HepG2 (cell line): ENCODE data around the gene KDM2B. TPM values are rescaled to one million over a fixed set of nuclear protein-coding genes. Genes with fewer than 3 reads are reported as not detected.

Source experiments
- CTCF ChIP-seq: sonication (generic); formaldehyde crosslinking; IDR thresholded peaks from 2 replicates; pipeline ENCODE4 v1.5.0; 2020; ENCODE audit warnings: mild to moderate bottlenecking, missing genetic modification reagents, moderate library complexity
- DZIP1 ChIP-seq: sonication (generic); formaldehyde crosslinking; IDR thresholded peaks from 2 replicates; pipeline ENCODE4 v1.5.0; 2020; ENCODE audit warnings: mild to moderate bottlenecking, missing genetic modification reagents
- MIER3 ChIP-seq: IDR thresholded peaks from 2 replicates; pipeline ENCODE4 v1.6.1; 2016; ENCODE audit warnings: missing compliant biosample characterization, borderline replicate concordance
- MXD1 ChIP-seq: sonication (generic); formaldehyde crosslinking; IDR thresholded peaks from 2 replicates; pipeline ENCODE4 v1.4.0; 2020; ENCODE audit warnings: mild to moderate bottlenecking, missing genetic modification reagents
- NFATC3 ChIP-seq: sonication (generic); formaldehyde crosslinking; IDR thresholded peaks from 2 replicates; pipeline ENCODE4 v1.5.1; 2020; ENCODE audit warnings: mild to moderate bottlenecking, missing genetic modification reagents
- PHF8 ChIP-seq: sonication (generic); formaldehyde crosslinking; IDR thresholded peaks from 2 replicates; pipeline ENCODE4 v1.5.0; 2020; ENCODE audit warnings: missing genetic modification reagents
- SMC3 ChIP-seq: IDR thresholded peaks from 2 replicates; pipeline ENCODE4 v1.6.1; 2011; ENCODE audit warnings: low read length, improper control_type of control experiment
- ZNF3 ChIP-seq: IDR thresholded peaks from 2 replicates; pipeline ENCODE4 v1.7.0; 2017; ENCODE audit warnings: inconsistent platforms
- ZNF350 ChIP-seq: sonication (generic); formaldehyde crosslinking; IDR thresholded peaks from 2 replicates; pipeline ENCODE4 v1.4.0; 2020; ENCODE audit warnings: mild to moderate bottlenecking, low read depth, missing genetic modification reagents, borderline replicate concordance
- ZNF407 ChIP-seq: sonication (generic); formaldehyde crosslinking; IDR thresholded peaks from one replicate; pipeline ENCODE4 v1.5.1; 2020; ENCODE audit warnings: mild to moderate bottlenecking, missing genetic modification reagents; ENCODE audit errors: not compliant biosample characterization
- ZNF441 ChIP-seq: sonication (generic); formaldehyde crosslinking; IDR thresholded peaks from 2 replicates; pipeline ENCODE4 v1.7.0; 2021; ENCODE audit warnings: missing genetic modification reagents, borderline replicate concordance
- ZNF776 ChIP-seq: sonication (generic); formaldehyde crosslinking; IDR thresholded peaks from 2 replicates; pipeline ENCODE4 v1.4.0; 2020; ENCODE audit warnings: mild to moderate bottlenecking, missing genetic modification reagents
- polyA plus RNA-seq, 8 experiments: library from polyadenylated mRNA; depleted of rRNA in 3 of 8; stranded (reverse) in 7 of 8; unstranded in 1 of 8; fragments of >200 nt; fragmentation: Illumina TruSeq in 4 of 8; extraction: Trizol in 4 of 8; gene quantifications; 2 replicates each; pipeline versions ENCODE4 v1.2.1 to v1.2.3, GENCODE V29; 2011 to 2016; ENCODE audit warnings: low read depth in 4 of 8, missing spikeins in 1 of 8, mixed read lengths in 1 of 8; ENCODE audit not compliant: insufficient read depth in 1 of 8
- total RNA-seq, 5 experiments: library from RNA; depleted of rRNA; stranded (reverse); fragments of >200 nt; fragmentation: Illumina TruSeq; extraction: Trizol; gene quantifications; 2 replicates each; pipeline ENCODE4 v1.2.3, GENCODE V29; 2016; ENCODE audit warnings: low read depth in 1 of 5

KDM2B gene
- total and polyA plus RNA-seq, 2 of the 13 experiments (the other 11 are each of a cell fraction or from before 2014, with no cell fraction given): 17.5 to 26.1 TPM

- TF ChIP-seq ZNF407: peak; percentile 19
- TF ChIP-seq NFATC3 (CRISPR knock-in tag): no peak
- no peak for TF ChIP-seq PHF8
- peak; percentile 77 for TF ChIP-seq CTCF
- no peak for TF ChIP-seq DZIP1 (CRISPR knock-in tag)
- peak; percentile 58; the same call in 1 of the 2 replicates for TF ChIP-seq SMC3
- no peak for TF ChIP-seq ZNF3 (CRISPR knock-in tag)
- TF ChIP-seq ZNF441: no peak
- no peak for TF ChIP-seq ZNF776 (CRISPR knock-in tag)
- TF ChIP-seq MXD1 (CRISPR knock-in tag): no peak
- TF ChIP-seq ZNF350 (CRISPR knock-in tag): no peak
- TF ChIP-seq MIER3 (CRISPR knock-in tag): no peak
Observed at GRCh38 chr12:121494093-121494787, 86.6 kb downstream of the KDM2B start (continued).
